Right lobe of liver (tissue), 6 donors: ENCODE data around the gene NTMT1. TPM values are rescaled to one million over a fixed set of nuclear protein-coding genes. Genes with fewer than 3 reads are reported as not detected.

ENCODE experiments used
- ATAC-seq, 4 donors: fragments of 200-7000 bp; cut with Tn5 transposase; one replicate each; pipeline ENCODE4 v1.9.1; 2020; ENCODE audit warnings: mild to moderate bottlenecking in 4 of 4, moderate library complexity in 4 of 4
- DNase-seq, 3 donors: peaks; one replicate each; pipeline ENCODE4 v3.0.0-alpha.2; 2020
- H3K27ac ChIP-seq, 3 donors: fragments of 200-600 bp; one replicate each; pipeline ENCODE4 v1.8.0; 2022
- H3K27me3 ChIP-seq, 2 donors: fragments of 200-600 bp; one replicate each; pipeline ENCODE4 v1.8.0; 2022
- H3K36me3 ChIP-seq, 4 donors: fragments of 200-600 bp; sonication (generic) in 1 of 4; one replicate each; pipeline versions ENCODE4 v1.5.1 to v1.8.0; 2017 to 2022; ENCODE audit warnings: control low read depth in 1 of 4
- H3K4me1 ChIP-seq, 4 donors: fragments of 200-600 bp; sonication (generic) in 1 of 4; one replicate each; pipeline versions ENCODE4 v1.5.1 to v1.8.0; 2017 to 2022; ENCODE audit warnings: control low read depth in 1 of 4
- H3K4me3 ChIP-seq, 3 donors: fragments of 200-600 bp; one replicate each; pipeline ENCODE4 v1.8.0; 2022
- H3K9me3 ChIP-seq, 4 donors: fragments of 200-600 bp; sonication (generic) in 1 of 4; one replicate each; pipeline versions ENCODE4 v1.5.1 to v1.8.0; 2017 to 2022; ENCODE audit warnings: control low read depth in 1 of 4
- whole genome bisulfite sequencing: methylation state at CpG from one replicate; pipeline ENCODE4 v1.1.6; 2018; ENCODE audit warnings: low coverage, low lambda C conversion rate; ENCODE audit not compliant: insufficient coverage; ENCODE audit errors: missing lambda C conversion rate; 5-methylcytosine and 5-hydroxymethylcytosine counted together
- intact Hi-C, 2 donors: fragments of 100-400 bp; cut with DNase I; formaldehyde crosslinking; loops; one replicate each; pipeline versions ENCODE4 v1.11.2 to v1.14.1; 2022
- total RNA-seq, 6 experiments: library from RNA; depleted of rRNA in 2 of 6; stranded (reverse); fragments of >200 nt in 2 of 6; fragmentation: NEBNext Ultra II Directional in 3 of 6; extraction: Animal tissue kit (Norgen Biotek cat#: 25700) in 3 of 6; gene quantifications; one replicate each; pipeline versions ENCODE4 v1.1.0 to v1.2.4, GENCODE V29; 2016 to 2023
- TF ChIP-seq, protein P1 (sequence below), 4 donors: fragments of 200-600 bp in 3 of 4; fragments of 450-650 bp in 1 of 4; IDR thresholded peaks; one replicate each; pipeline versions ENCODE4 v1.5.1 to v1.8.0; 2016 to 2022; ENCODE audit warnings: antibody characterized with exemption in 4 of 4, mild to moderate bottlenecking in 2 of 4
- donor health status: DM: no; HTN: yes; CAD: no.
- donor health status: DM: no; HTN: no; CAD: no.
- donor health status: DM: no; HTN: no; CAD: no.
- donor health status: DM: no; HTN: yes; CAD: no.
- donor health status: DM: no; HTN: yes; CAD: no.

NTMT1 gene
- total RNA-seq, 6 experiments from 2014 or later: 15.6 to 28.3 (median 20.7) TPM

DNA sequence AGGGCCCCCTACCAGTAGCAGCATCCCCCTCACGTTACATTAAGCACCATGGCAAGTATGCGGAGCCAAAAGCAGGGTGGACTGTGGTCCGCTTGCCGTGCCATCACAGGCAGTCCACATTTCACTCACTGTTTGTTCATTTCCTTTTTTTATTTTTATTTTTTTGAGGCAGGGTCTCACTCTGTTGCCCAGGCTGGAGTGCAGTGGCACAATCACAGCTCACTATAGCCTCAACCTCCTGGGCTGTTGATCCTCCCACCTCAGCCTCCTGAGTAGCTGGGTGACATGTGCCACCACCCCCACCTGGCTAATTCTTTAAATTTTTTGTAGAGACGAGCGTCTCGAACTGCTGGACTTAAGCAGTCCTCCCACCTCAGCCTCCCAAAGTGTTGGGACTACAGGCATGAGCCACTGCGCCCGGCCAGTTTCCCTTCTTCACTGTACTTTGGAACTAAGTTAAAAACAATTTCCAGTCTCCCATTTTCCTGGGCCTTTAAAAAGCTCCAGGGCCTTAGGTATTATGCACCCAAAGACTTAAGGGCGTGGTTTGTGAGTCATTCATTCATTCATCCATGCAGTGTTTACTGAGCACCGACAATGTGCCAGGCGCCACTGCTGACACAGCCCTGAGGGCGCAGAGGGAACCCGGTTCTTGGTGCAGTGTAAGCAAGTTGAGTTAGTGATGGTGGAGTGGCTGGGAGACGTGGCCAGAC, 59.4 kb downstream of the NTMT1 start:
- Histone ChIP-seq H3K4me1 (no peaks in the 10 kb centered on the region), H3K27me3 (no peaks in the 10 kb centered on the region), H3K36me3 (no peaks in the 10 kb centered on the region), H3K27ac (no peak overlapping the region), H3K9me3 (no peaks in the 10 kb centered on the region), H3K4me3 (no peak overlapping the region)
- no peak for ATAC-seq
- DNase-seq: no peak
- intact Hi-C loops: no loop called here
- TF ChIP-seq, protein P1, sequence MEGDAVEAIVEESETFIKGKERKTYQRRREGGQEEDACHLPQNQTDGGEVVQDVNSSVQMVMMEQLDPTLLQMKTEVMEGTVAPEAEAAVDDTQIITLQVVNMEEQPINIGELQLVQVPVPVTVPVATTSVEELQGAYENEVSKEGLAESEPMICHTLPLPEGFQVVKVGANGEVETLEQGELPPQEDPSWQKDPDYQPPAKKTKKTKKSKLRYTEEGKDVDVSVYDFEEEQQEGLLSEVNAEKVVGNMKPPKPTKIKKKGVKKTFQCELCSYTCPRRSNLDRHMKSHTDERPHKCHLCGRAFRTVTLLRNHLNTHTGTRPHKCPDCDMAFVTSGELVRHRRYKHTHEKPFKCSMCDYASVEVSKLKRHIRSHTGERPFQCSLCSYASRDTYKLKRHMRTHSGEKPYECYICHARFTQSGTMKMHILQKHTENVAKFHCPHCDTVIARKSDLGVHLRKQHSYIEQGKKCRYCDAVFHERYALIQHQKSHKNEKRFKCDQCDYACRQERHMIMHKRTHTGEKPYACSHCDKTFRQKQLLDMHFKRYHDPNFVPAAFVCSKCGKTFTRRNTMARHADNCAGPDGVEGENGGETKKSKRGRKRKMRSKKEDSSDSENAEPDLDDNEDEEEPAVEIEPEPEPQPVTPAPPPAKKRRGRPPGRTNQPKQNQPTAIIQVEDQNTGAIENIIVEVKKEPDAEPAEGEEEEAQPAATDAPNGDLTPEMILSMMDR (IDR thresholded peaks at IDR 0.05): no peak
- whole genome bisulfite sequencing: 75% methylated on average over 15 of the region's 15 CpGs

Other genes with a start within 250 kb of the NTMT1 start
- gene C9orf50, start 5.1 kb upstream of the NTMT1 start, total RNA-seq: not detected
- gene ASB6, start 16.0 kb downstream of the NTMT1 start, total RNA-seq: 1 to 10 TPM; 4.5 to 9.5 (median 5.4) TPM
- gene PRRX2, start 39.5 kb downstream of the NTMT1 start, total RNA-seq: not detected
- gene PTGES, start 126.9 kb downstream of the NTMT1 start, total RNA-seq: under 1 TPM in 2 of 6 experiments, not detected in 4; 0.15 to 0.24 TPM
- gene TOR1B, start 177.0 kb downstream of the NTMT1 start, total RNA-seq: 10 to 100 TPM; 16.1 to 30.7 (median 18.9) TPM
- gene TOR1A, start 198.0 kb downstream of the NTMT1 start, total RNA-seq: 10 to 100 TPM; 18.4 to 41.3 (median 23.0) TPM
- gene C9orf78, start 209.1 kb downstream of the NTMT1 start, total RNA-seq: 10 to 100 TPM; 25.2 to 39.8 (median 33.5) TPM
- gene USP20, start 209.3 kb downstream of the NTMT1 start, total RNA-seq: 10 to 100 TPM in 4 of 6 experiments, 1 to 10 TPM in 2; 7.5 to 14.0 (median 10.8) TPM